Activated CD4-positive, CD25-positive, alpha-beta regulatory T cell treated with anti-CD3 and anti-CD28 coated beads, Interleukin-2, amount 50 U/mL, for 72 hours (primary cell): ENCODE results near the gene CIB2.

Experiments
- DNase-seq: peaks from one replicate; pipeline ENCODE4 v3.0.0; 2021

The CIB2 gene

DNA sequence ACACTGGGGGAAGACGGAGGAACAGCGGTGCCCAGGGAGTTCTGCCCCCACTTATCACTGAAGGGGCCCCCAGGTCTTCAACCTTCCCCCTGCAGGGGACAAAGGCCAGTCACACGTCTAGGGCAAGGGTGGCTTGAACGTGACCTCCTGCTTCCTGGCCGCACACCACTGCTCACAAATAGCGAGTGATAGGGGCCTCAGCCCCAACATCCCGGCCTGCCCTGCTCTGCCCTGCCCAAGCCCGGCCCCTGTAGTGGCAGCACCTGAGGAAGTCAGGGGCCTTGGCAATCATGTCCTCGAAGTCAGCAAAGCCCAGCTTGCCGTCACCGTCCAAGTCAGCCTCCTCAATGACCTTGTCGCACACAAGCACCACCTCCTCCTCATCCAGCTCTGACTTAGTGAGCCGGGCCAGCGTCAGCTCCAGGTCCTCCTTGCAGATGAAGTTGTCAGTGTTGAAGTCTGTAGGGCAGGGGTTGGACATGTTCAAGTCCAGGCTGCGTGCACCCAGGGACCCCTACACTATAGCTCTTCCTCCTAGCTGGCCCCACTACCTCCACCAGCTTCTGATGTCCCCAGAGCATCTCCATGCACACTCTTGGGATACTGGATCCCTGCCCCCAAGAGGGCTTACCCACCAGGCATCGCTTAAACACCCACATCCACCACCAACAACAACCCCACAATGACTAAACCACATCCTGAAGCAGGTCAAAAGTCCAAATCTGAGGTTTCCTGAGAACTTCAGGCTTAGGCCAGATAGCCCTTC, 25.6 kb downstream of the CIB2 start:
- no peak for DNase-seq

DNA sequence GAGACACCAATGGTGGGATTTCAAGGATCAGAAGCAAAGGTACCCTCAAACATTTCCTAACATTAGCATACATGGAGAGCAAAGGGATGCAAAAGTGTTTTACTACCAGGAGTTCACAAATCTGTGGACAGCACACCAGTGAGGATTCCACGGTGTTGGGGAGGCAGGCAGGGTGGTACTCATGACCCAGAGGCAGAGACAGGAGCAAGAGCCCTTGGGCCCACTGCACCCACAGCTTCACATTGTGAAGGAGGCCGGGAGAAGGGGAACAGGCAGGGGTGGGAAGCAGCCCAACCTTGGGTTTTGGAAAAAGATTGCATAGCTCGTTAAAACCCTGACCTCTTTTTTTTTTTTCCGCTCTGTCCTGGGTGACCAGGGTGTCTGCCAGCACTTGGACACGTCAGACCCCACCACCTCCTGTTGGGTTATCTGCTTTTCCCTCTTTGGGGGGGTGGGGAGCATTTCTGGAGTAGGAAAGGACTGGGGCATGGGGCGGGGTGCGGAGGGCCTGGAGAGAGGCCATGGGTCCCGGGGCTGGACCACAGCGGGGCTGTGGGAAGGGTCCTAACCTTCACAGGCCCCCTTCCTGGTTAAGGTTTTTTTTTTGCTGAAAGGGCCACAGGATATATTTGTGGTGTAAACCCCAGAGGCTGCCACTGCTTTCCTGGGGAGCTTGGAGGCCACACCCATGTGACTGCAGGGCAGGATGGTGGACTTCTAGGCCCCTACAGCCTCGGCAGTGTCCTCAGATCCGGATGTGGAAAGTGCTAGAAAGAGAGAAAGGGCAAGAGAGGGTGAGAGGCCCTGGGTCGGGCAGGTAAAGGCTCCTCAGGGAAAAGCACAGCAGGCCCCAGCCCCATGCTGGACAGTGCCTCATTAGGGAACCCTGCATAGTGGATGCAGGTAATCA, 26.4 kb downstream of the CIB2 start:
- no peak for DNase-seq

DNA sequence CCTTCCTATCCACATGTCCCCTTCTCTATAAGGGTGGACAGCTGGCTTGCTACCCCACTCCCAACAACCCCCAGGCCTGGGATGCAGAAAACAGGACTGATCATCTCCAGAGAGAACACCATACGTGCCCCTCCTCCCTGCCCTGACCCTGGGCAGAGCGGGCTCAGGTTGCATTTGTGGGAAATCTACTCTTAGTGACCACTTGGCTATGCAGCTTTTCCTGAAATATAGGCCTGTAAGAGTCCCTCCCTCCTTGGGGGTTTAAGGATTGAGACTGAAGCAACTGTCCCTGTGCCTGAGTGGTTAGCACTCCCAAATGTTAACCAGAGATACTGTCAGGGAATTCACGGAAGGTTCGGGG, 27.1 kb downstream of the CIB2 start:
- DNase-seq = no peak

DNA sequence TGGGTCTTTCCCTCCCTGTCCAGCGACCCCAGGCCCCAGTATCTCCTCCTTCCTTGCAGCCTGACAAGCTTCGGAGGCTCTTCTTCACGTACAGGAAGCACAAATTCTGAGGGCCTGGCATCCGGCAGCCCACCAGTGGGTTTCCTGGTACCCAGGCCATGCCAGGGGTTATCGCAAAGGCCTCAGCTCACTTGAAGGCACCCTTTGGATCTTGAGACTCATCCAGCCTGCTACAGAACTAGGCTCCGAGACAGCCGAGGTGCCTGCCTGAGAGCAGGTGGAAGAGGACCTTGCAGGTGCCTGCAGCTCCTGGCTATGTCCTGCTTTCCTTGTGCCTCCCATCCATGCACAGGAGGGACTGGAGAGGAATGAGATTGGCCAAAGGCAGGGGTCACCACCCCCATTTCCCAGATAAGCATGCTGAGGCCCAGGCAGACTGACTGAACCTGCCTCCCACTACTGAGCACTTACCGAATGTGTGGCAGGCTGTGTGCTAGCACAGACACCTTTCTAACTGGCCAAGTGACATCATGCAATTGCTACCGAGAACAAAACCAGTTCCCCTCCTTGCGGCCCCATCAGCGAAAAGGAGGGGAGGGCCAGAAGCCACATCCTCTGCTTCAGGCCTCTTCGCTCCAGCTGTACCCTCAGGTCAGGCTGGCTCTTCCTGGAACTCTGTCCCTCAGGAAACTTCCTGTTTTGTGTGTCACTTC, 27.7 kb downstream of the CIB2 start:
- DNase-seq = peak; percentile 44

DNA sequence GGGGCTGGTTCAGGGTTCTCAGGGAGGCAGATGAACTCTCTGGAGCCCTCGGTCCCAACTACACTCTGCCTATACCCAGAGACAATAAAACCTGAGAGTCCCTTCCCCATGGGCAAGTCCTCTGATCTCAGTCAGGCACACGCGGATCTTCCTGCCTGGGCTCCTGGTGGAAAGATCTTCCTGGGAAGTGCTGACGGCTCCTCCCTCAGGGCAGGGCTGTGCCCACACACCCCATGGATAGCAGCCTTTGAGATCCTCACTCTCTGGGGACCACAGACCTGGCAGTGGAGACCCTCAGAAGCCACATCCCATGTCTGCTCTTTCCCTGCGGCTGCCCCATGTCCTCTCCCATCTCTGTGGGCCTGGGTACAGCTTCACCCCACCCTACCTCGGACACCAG, 28.5 kb downstream of the CIB2 start:
- no peak for DNase-seq

DNA sequence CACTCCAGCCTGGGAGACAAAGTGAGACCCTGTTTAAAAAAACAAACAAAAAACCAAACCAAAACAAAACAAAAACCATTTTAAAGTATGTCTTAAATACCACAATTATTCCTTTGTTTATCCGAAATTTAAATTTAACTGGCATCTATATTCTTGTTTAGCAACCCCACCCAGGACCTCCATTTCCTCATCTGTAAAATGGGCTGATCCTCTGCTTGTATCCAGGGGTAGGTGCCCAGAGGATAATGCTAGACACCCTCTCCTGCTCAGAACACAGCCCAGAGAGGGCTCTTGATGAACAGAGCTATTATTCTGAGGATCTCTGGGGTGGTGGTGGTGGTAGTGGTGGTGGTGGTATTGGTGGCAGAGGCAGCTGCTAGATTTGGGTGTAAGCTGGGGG, 29.0 kb downstream of the CIB2 start:
- DNase-seq = no peak

DNA sequence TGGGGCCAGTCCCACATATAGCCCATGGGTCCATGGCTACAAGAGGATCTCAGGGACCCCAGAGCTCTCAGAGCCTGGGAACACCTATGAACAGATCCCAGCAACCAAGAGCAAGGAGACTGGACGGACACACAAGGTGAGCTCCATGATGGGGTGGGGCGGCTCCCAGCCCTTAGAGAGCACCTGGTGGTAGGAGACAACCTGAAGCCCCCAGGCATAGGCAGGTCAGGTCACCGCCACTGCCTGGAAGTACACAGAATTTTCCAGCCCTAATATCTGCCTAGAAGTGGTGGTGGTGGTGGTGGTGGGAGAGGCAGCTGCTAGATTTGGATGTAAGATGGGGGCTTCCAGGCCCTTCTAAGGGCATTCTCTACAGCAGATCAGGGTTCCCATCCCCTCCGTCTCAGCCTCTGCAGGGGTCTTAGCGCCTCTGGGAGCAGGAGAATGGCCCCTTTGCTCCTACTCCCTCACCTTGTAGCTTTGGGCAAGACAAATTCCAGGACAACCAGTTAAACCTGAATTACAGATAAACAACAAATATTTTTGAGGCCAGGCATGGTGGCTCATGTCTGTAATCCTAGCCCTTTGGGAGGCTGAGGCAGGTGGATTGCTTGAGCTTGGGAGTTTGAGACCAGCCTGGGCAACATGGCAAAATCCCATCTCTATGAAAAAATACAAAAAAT, 29.7 kb downstream of the CIB2 start:
- no peak for DNase-seq

DNA sequence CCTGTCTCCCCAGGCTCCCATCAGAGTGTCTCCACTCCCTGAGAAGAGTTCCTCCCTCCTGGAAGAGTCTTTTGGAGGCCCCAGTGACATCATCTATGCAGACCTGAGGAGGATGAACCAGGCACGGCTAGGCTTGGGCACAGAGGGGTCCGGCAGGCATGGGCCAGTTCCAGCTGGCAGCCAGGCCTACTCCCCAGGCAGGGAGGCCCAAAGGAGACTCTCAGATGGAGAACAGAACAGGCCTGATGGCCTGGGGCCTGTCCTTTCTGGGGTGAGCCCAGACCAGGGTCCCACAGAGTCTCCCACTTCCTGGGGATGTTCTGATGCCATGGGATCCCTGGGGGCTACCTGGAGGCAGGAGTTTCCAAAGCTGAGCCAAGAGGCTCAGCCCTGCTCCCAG, 30.4 kb downstream of the CIB2 start:
- DNase-seq = no peak

DNA sequence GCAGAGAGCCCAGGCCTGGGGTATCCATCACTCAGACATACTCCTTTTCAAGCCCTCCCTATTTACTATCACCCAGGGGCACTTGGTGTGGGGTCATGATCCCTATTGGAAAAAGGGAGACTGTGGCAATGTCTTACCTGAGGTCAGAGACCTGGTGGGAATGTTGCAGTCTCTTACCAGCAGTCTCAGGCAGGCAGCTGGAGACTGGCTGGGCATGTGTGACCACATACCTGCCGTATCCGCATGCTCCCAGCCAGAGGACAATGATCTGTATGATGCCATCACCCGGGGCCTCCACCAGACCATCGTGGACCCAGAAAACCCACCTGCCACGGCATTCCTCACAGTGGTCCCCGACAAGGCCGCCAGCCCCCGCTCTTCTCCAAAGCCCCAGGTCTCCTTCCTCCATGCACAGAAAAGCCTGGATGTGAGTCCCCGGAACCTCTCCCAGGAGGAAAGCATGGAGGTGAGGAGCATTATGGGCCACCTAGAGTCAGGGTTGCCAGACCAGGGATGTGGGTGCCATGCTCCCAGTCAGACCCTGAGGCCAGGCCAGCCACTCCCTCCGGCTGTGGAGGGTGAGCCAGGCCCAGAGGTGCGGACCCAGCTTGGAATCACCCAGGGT, 33.0 kb downstream of the CIB2 start:
- no peak for DNase-seq

DNA sequence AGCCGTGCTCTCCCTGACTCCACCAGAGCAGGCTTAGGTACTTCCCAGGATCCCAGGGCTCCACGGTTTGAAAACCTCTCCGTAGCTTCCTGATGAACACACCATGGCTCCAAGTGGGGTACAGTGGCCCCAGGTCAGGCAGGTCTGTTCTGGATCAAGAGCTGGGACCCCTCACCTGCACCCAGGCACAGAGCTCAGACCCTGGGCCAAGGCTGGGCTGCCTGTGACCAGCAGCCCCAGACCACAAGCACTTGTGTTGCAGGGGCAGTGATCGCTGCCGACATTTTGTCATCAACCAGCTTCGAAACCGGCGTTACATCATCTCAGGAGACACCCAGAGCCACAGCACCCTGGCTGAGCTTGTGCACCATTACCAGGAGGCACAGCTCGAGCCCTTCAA, 33.6 kb downstream of the CIB2 start:
- DNase-seq = no peak

DNA sequence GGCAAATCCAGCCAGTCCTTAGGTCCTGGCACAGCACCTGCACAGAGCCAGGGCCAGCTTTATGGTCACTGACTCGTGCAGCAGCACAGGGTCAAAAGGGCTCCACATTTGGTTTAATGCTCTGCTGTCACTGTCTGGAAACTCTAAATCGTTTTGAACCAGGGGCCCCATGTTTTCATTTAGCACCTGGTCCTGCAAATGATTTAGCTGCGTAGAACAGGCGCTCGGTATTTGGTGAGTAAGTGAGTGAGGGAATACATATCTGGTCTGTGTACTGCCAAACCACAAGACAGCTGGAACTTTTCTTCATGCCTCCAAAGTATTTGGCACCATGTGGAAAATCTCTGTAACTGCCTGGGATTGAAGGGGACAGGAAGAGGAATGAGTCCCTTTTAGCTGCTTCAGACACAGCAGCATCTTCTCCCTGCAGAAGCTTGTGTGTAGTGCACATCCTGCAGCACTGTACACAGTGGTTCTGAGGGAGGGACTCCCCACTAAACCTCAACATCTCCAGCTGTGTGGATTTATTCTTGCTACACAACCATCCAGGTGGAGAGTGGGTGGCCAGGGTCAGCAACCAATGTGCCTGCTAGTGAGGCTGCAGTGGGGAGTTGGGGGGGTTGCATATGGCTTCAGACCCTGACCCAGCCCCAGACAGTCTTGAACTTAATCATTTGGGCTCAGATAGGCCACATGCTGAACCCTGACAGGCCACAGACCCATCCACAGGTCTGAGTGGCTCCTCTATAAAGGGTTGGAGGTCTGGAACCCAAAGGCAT, 37.8 kb downstream of the CIB2 start:
- DNase-seq = no peak

DNA sequence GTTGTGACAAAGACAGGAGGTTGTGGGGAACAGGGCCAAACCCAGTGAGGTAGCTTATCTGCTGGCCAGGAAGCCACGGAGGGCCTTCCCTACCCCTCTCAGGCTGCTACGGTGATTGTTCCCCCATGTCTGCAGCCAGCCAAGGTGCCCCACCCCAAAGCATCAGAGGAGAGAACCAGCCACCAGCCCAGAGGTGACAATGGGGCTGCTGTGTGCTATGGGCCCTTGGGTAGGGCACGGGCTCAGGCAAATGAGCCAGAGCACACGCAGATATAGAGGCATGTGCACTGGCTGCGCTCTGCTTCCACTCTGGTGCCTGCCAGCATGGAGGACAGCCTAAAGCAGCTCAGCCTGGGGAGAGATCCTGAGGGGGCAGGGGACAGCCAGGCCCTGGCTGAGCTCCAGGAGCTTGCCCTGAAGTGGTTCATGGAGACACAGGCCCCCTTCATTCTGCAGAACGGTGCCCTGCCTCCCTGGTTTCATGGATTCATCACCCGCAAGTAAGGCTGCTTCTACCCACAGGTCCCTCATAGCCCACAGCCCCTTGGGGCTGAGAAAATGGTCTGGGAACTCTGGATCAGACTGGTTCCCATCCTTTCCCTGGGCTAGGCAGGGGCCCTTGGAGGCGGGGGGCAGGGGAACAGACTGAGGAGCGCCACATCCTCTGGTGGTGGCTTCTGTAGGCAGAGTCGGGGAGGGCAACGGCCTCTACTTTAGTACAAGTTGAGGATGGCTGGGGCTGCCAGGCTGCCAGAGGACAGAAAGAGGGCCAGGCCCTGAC, 38.8 kb downstream of the CIB2 start, which contains the start of gene SH2D7:
SH2D7 (plus strand) TSS at position 301 of the 781 bp plus-strand sequence; CDS start at position 325, 24 bp downstream.
- no peak for DNase-seq

DNA sequence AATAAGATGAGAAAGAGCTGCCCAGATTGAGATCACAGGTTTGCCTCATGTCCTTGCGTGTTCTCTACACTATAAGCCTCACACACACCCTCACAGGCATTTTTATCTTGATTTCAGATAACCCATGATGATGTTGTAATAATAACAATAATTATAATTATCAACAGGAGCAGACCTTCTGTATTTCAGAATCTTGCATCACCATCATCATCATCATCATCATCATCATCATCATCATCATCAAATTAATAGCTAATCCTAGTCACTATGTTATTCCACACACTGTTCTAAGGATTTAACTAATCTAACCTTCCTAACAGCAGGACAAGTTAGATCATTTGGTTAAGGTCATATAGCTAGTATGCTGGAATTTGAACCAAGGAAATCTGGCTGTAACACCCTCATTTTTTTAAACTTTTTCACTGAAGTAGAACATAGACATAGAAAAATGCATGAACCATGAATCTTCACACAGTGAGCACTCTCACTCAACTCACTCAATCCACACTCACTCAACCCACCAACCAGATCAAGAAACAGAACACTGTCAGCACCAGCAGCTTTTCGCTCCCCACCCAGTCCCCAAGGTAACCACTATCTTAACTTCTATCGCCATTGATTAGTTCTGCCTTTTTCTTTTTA, 40.7 kb downstream of the CIB2 start:
- no peak for DNase-seq

DNA sequence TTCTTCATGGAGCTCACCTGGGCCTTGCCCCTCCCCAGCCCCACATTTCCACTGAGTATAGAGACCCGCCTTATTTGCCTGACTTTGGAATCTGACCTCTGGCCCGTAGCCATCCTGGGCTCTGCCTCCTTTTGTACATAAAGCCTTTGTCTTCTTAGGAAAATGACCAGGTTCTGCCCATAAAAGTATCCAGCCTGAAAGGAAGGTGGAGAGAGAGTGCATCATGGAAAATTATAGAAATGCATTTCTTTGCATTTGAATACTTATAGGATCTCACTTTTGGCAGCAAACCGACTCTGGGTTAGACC, 42.5 kb downstream of the CIB2 start:
- DNase-seq = no peak

DNA sequence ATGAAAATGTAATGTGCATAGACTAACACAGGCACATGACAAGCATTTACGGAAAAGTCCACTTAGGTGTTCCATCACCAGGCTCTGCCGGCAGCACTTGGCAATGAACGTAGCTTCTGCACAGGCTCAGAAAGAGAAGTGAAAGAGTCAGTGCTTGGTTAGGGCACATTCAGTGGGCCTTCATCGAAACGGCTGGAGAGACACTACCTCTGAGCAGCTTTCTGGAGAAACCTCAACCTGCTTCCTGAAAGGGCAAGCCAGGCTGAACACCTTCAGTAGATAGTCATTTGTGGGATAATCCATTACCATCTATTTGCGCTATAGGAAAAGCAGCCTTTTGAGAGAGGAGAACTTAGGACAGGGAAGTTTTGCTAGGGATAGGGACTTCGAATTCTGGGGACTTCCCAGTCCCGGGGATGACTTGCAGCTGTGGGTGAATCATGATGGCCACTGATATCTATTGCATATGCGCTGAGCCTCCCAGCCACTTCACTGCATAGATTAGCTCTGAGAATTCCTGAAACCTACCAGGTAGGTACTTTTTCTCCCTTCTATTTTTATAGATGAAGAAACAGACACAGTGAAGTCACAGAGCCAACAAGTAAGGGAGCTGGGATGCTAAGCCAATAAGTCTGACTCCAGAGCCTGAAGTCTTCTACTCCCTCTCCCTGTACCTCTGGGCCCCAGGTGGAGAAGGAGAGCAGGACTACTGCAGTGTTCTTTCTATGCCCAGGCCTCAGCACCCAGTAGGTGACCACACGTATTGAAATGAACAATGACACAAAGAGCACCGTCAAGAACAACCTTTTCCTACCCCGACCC, 43.1 kb downstream of the CIB2 start:
- no peak for DNase-seq

DNA sequence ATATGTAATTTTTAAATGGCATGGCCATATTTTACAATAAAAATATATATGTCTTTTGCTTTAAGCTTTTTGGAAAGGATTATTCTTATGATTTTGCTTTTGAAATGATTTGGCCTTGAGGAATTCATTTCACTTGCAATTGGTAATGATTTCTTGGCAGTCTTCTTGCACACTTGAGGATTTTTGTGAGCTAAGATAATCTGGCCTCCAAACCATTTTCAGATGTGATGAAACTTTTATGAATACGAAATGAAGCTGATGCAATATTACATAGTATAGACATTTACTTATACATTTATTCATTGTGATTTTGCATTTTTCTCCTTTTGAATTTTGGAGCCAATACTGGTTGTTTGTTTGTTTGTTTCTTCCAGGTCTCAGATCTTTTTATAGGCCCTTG, 45.3 kb downstream of the CIB2 start:
- DNase-seq = no peak

DNA sequence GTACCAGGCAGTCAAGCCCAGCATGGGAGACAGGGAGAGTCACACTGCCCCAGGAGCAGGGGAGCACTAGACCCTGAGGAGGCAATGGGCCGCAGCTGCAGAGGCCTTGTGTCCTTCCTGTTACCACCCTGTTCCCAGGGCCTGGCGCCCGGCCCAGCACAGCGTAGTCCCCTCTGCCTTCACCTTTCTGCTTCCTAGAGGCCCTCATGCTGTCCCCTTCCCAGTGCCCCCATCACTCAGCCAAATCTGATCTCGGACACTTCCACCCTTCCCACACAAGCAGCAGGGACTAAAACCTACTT, 46.8 kb downstream of the CIB2 start:
- no peak for DNase-seq

DNA sequence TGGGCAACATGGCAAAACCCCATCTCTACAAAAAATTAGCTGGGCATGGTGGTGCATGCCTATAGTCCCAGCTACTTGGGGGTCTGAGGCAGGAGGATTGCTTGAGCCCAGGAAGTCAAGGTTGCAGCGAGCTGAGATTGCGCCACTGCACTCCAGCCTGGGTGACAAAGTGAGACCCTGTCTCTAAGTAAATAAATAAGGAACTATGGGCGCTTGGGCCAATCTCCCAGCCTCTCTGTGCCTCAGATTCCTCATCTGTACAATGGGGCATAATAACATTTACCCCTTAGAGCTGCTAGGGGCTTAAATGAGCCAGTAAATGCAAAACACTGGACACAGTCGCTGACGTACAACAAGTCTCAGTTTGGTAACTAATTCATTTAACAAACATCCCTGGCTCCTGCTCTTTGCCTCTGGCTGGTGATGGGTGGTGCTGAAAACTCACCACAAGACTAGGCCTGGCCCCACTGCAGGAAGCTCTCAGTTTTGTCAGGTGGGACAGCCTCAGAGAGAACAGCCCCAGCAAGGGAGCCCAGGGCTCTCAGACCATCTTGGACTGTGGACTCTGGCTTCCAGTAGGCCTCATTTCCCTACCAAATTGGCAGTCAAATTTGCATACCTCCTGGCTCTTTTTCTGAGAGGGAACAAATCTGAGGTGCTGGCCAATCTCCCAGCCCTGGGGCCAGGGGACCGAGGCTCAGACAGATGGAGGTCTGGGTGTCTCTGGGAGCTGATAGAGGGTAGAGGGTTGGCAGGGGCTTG, 47.4 kb downstream of the CIB2 start:
- no peak for DNase-seq

DNA sequence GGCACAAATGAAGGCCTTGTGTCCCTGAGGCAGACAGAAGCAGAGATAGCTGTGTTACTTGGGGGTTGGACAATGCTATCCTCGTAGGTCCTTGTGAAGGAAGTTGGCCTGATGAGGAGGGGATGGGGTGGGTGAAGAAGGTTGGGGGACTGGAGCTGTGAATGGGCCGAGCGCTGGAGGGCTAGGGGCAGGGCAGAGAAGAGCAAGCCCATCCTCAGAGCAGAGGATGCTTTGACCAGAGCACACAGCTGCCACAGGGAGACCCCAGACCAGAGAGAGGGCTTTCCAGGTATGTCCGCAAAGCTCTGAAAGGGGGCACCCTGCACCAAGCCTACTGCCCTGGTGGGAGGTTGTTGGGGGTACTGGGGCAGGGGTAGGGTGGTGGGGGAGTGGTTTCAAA, 48.1 kb downstream of the CIB2 start:
- DNase-seq = no peak
